ENCODE measurements around the gene AAMDC. TPM values are rescaled to one million over a fixed set of nuclear protein-coding genes. Genes with fewer than 3 reads are reported as not detected.
"Not testable (repeated sequence)": the region's sequence is repeated elsewhere in the genome, so short reads cannot be mapped to it uniquely, and the experiment has no call there.

AAMDC gene
- total RNA-seq, 1 experiment from 2014 or later, result 15.7 TPM

GRCh38 chr11:77876045-77876444 is 55.1 kb downstream of the AAMDC start:
- BruUV-seq (replicated peaks), result no TSS peak
- H3K9me3 ChIP-seq (ENCODE audit: low read depth, low read length, poor library complexity, severe bottlenecking), result no peaks in the 10 kb centered on the region
- DNase-seq (ENCODE audit: low spot score), result no peak
- H3K27me3 ChIP-seq (replicated peaks; ENCODE audit: insufficient read depth, low read depth, low read length, poor library complexity), result no peaks in the 10 kb centered on the region
- H3K27ac ChIP-seq (ENCODE audit: low read depth, low read length, poor library complexity, severe bottlenecking), result no peak overlapping the region
- H3K4me1 ChIP-seq (ENCODE audit: insufficient read depth, low read length, poor library complexity, severe bottlenecking), result no peaks in the 10 kb centered on the region
- CTCF ChIA-PET, result no interaction called here
- POLR2A ChIA-PET (ENCODE audit: low non-redundant PET), result no interaction called here
- intact Hi-C loops (cut with micrococcal nuclease; ENCODE audit: unreplicated experiment), result no loop called here
- H3K4me3 ChIP-seq (ENCODE audit: low read depth, low read length, poor library complexity, severe bottlenecking), result no peak overlapping the region
- TF ChIP-seq EZH2 (IDR thresholded peaks at IDR 0.05; ENCODE audit: borderline replicate concordance, low read depth, low read length, poor library complexity, severe bottlenecking), result no peak
- TF ChIP-seq, protein P1, sequence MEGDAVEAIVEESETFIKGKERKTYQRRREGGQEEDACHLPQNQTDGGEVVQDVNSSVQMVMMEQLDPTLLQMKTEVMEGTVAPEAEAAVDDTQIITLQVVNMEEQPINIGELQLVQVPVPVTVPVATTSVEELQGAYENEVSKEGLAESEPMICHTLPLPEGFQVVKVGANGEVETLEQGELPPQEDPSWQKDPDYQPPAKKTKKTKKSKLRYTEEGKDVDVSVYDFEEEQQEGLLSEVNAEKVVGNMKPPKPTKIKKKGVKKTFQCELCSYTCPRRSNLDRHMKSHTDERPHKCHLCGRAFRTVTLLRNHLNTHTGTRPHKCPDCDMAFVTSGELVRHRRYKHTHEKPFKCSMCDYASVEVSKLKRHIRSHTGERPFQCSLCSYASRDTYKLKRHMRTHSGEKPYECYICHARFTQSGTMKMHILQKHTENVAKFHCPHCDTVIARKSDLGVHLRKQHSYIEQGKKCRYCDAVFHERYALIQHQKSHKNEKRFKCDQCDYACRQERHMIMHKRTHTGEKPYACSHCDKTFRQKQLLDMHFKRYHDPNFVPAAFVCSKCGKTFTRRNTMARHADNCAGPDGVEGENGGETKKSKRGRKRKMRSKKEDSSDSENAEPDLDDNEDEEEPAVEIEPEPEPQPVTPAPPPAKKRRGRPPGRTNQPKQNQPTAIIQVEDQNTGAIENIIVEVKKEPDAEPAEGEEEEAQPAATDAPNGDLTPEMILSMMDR (conservative IDR thresholded peaks at IDR 0.05; ENCODE audit: low read depth, low read length), result no peak
- peaks cover 12% of the 10 kb centered on the region for H3K36me3 ChIP-seq (ENCODE audit: insufficient read depth, low read length, poor library complexity, severe bottlenecking)

DNA sequence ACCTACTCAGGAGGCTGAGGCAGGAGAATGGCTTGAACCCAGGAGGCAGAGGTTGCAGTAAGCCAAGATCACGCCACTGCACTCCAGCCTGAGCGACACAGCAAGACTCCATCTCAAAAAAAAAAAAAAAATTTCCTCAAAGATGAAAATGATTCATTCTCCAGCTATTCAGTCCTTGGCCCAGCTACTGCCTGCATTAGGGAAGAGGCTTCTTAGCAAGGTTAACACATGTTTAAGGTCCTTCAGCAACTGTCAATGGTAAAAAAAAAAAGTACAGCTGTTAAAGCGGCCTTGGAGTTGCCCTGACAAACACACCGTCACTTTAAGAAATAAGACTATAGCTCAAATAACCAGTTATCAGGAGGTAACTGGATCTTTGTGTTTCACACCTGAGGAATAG is 57.3 kb downstream of the AAMDC start:
- H3K27ac ChIP-seq (ENCODE audit: low read depth, low read length, poor library complexity, severe bottlenecking); H3K4me1 ChIP-seq (ENCODE audit: insufficient read depth, low read length, poor library complexity, severe bottlenecking); POLR2A ChIA-PET (ENCODE audit: low non-redundant PET); DNase-seq (ENCODE audit: low spot score); H3K27me3 ChIP-seq (replicated peaks; ENCODE audit: insufficient read depth, low read depth, low read length, poor library complexity); CTCF ChIA-PET; H3K36me3 ChIP-seq (ENCODE audit: insufficient read depth, low read length, poor library complexity, severe bottlenecking); BruUV-seq (replicated peaks); H3K9me3 ChIP-seq (ENCODE audit: low read depth, low read length, poor library complexity, severe bottlenecking); H3K4me3 ChIP-seq (ENCODE audit: low read depth, low read length, poor library complexity, severe bottlenecking); intact Hi-C loops (cut with micrococcal nuclease; ENCODE audit: unreplicated experiment): not testable (repeated sequence)

DNA sequence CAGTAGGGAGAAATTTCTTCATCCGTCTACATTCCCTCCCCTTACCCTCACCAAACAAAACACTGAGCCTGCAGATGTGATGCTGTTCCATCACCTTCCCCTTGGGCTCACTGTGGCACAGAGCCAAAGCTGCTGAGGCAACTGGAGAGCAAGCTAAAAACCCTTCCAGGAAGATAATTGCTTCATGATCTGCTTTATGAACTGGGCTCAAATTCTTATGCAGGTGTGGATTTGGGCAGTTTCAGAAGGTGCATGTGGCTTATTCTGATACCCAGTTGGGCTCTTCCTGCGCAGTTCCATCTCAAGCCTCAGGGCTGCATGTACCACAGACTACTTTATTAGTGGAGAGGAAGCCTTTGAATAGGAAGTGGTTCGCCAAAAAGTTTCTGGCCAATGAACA is 58.3 kb downstream of the AAMDC start:
- H3K27ac ChIP-seq (ENCODE audit: low read depth, low read length, poor library complexity, severe bottlenecking), result no peak overlapping the region
- ChIA-PET CTCF (no interaction called here), POLR2A (ENCODE audit: low non-redundant PET) (no interaction called here)
- intact Hi-C loops (cut with micrococcal nuclease; ENCODE audit: unreplicated experiment), result no loop called here
- no peak for TF ChIP-seq EZH2 (IDR thresholded peaks at IDR 0.05; ENCODE audit: borderline replicate concordance, low read depth, low read length, poor library complexity, severe bottlenecking)
- TF ChIP-seq, protein P1 (conservative IDR thresholded peaks at IDR 0.05; ENCODE audit: low read depth, low read length), result no peak
- DNase-seq (ENCODE audit: low spot score), result peak; percentile 25
- BruUV-seq (replicated peaks), result no TSS peak
- no peak overlapping the region for H3K4me3 ChIP-seq (ENCODE audit: low read depth, low read length, poor library complexity, severe bottlenecking)
- H3K4me1 ChIP-seq (ENCODE audit: insufficient read depth, low read length, poor library complexity, severe bottlenecking), result no peaks in the 10 kb centered on the region
- H3K36me3 ChIP-seq (ENCODE audit: insufficient read depth, low read length, poor library complexity, severe bottlenecking), result peaks cover 15% of the 10 kb centered on the region
- H3K27me3 ChIP-seq (replicated peaks; ENCODE audit: insufficient read depth, low read depth, low read length, poor library complexity), result no peaks in the 10 kb centered on the region
- H3K9me3 ChIP-seq (ENCODE audit: low read depth, low read length, poor library complexity, severe bottlenecking), result no peaks in the 10 kb centered on the region

DNA sequence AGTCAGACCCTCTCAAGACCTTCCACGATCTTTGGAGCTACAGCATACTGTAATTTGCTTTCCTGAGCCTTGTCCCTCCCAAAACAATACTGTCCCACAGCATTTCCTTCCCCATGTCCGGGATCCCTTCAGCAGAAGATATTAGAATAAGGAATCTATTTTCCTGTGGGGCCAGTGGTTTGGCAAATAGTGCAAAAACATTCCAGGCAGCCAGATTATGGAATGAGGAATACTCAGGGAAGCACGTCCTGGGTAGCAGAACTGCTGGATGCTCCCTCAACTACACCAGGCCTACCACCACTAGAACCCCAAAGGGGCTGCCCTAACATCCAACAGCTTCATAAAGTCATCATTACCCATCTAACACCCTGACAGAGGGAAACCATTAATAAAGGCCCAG is 61.5 kb downstream of the AAMDC start:
- H3K27me3 ChIP-seq (replicated peaks; ENCODE audit: insufficient read depth, low read depth, low read length, poor library complexity), result no peaks in the 10 kb centered on the region
- no peak for TF ChIP-seq EZH2 (IDR thresholded peaks at IDR 0.05; ENCODE audit: borderline replicate concordance, low read depth, low read length, poor library complexity, severe bottlenecking)
- TF ChIP-seq, protein P1 (conservative IDR thresholded peaks at IDR 0.05; ENCODE audit: low read depth, low read length), result no peak
- no peaks in the 10 kb centered on the region for H3K9me3 ChIP-seq (ENCODE audit: low read depth, low read length, poor library complexity, severe bottlenecking)
- H3K4me3 ChIP-seq (ENCODE audit: low read depth, low read length, poor library complexity, severe bottlenecking), result no peak overlapping the region
- POLR2A ChIA-PET (ENCODE audit: low non-redundant PET), result no interaction called here
- H3K27ac ChIP-seq (ENCODE audit: low read depth, low read length, poor library complexity, severe bottlenecking), result no peak overlapping the region
- DNase-seq (ENCODE audit: low spot score), result no peak
- no peaks in the 10 kb centered on the region for H3K4me1 ChIP-seq (ENCODE audit: insufficient read depth, low read length, poor library complexity, severe bottlenecking)
- BruUV-seq (replicated peaks), result no TSS peak
- H3K36me3 ChIP-seq (ENCODE audit: insufficient read depth, low read length, poor library complexity, severe bottlenecking), result peaks cover 15% of the 10 kb centered on the region
- intact Hi-C loops (cut with micrococcal nuclease; ENCODE audit: unreplicated experiment), result no loop called here
- CTCF ChIA-PET, result no interaction called here
